Neuronal stem cell (in vitro differentiated cells): ENCODE results near the gene C1orf21.
A peak's percentile ranks its signal among the peaks of the same experiment; 100 is the strongest.

Source experiments
- DNase-seq: peaks from one replicate; pipeline ENCODE4 v3.0.0-alpha.2; 2013; ENCODE audit warnings: low spot score
- H2AFZ ChIP-seq: one replicate; pipeline ENCODE4 v1.6.1; 2013; ENCODE audit warnings: mild to moderate bottlenecking, low read length, inconsistent platforms
- H2AK5ac ChIP-seq: 2 replicates; pipeline ENCODE4 v1.6.1; 2013; ENCODE audit warnings: low read depth, mild to moderate bottlenecking, inconsistent platforms, low read length, moderate library complexity, mixed read lengths
- H2BK120ac ChIP-seq: 2 replicates; pipeline ENCODE4 v1.6.1; 2013; ENCODE audit warnings: low read depth, mild to moderate bottlenecking, inconsistent platforms, low read length, moderate library complexity, mixed read lengths
- H2BK12ac ChIP-seq: one replicate; pipeline ENCODE4 v1.6.1; 2013; ENCODE audit warnings: low read length, inconsistent platforms
- H2BK15ac ChIP-seq: 2 replicates; pipeline ENCODE4 v1.6.1; 2013; ENCODE audit warnings: mild to moderate bottlenecking, low read length, inconsistent platforms, mixed read lengths
- H2BK5ac ChIP-seq: one replicate; pipeline ENCODE4 v1.6.1; 2013; ENCODE audit warnings: inconsistent platforms, mild to moderate bottlenecking, low read length, moderate library complexity
- H3K14ac ChIP-seq: one replicate; pipeline ENCODE4 v1.6.1; 2013; ENCODE audit warnings: low read length, inconsistent platforms
- H3K18ac ChIP-seq: 2 replicates; pipeline ENCODE4 v1.6.1; 2013; ENCODE audit warnings: low read length, inconsistent platforms
- H3K23ac ChIP-seq: 2 replicates; pipeline ENCODE4 v1.6.1; 2013; ENCODE audit warnings: low read depth, mild to moderate bottlenecking, mixed read lengths, low read length, inconsistent platforms; ENCODE audit not compliant: poor library complexity
- H3K27ac ChIP-seq: replicated peaks from 3 replicates; pipeline ENCODE4 v1.5.1; 2013; ENCODE audit warnings: low read length, inconsistent platforms
- H3K27me3 ChIP-seq, 3 experiments: 2 replicates each; pipeline ENCODE4 v1.6.1; 2013; ENCODE audit warnings: low read length in 3 of 3, mild to moderate bottlenecking in 2 of 3, inconsistent platforms in 1 of 3, low read depth in 1 of 3, mixed read lengths in 1 of 3, moderate library complexity in 1 of 3; ENCODE audit not compliant: control insufficient read depth in 3 of 3, insufficient read depth in 3 of 3
- H3K36me3 ChIP-seq, 2 donors: replicated peaks in 1 of 2; 2 replicates each; pipeline ENCODE4 v1.6.1; 2013; ENCODE audit warnings: low read length in 2 of 2; ENCODE audit not compliant: control insufficient read depth in 2 of 2, insufficient read depth in 2 of 2
- H3K4ac ChIP-seq: 2 replicates; pipeline ENCODE4 v1.6.1; 2013; ENCODE audit warnings: inconsistent platforms, mild to moderate bottlenecking, low read length, moderate library complexity
- H3K4me1 ChIP-seq, 2 donors: 1 replicate in 1 of 2; 2 replicates in 1 of 2; pipeline ENCODE4 v1.6.1; 2013; ENCODE audit warnings: low read length in 2 of 2, low read depth in 1 of 2; ENCODE audit not compliant: control insufficient read depth in 2 of 2, insufficient read depth in 1 of 2
- H3K4me2 ChIP-seq: one replicate; pipeline ENCODE4 v1.6.1; 2013; ENCODE audit warnings: mild to moderate bottlenecking, low read length, inconsistent platforms; ENCODE audit not compliant: insufficient read depth, poor library complexity, severe bottlenecking
- H3K4me3 ChIP-seq, 2 donors: 2 replicates each; pipeline ENCODE4 v1.5.1; 2013; ENCODE audit warnings: low read length in 2 of 2, mild to moderate bottlenecking in 2 of 2, inconsistent platforms in 1 of 2, moderate library complexity in 1 of 2
- H3K79me1 ChIP-seq: one replicate; pipeline ENCODE4 v1.6.1; 2013; ENCODE audit warnings: low read depth, mild to moderate bottlenecking, inconsistent platforms, low read length, moderate library complexity
- H3K9ac ChIP-seq: one replicate; pipeline ENCODE4 v1.6.1; 2013; ENCODE audit warnings: mild to moderate bottlenecking, low read depth, low read length, inconsistent platforms; ENCODE audit not compliant: poor library complexity
- H3K9me3 ChIP-seq, 2 donors: replicated peaks in 1 of 2; 2 replicates each; pipeline versions ENCODE3 to v1.6.1; 2013; ENCODE audit warnings: low read length in 2 of 2, mild to moderate bottlenecking in 2 of 2, inconsistent platforms in 1 of 2, low read depth in 1 of 2, mixed read lengths in 1 of 2, moderate library complexity in 1 of 2; ENCODE audit not compliant: control insufficient read depth in 2 of 2, insufficient read depth in 1 of 2
- H4K8ac ChIP-seq: one replicate; pipeline ENCODE4 v1.6.1; 2013; ENCODE audit warnings: low read depth, mild to moderate bottlenecking, inconsistent platforms, low read length, moderate library complexity
- H4K91ac ChIP-seq: one replicate; pipeline ENCODE4 v1.6.1; 2013; ENCODE audit warnings: low read length, low read depth, mild to moderate bottlenecking, inconsistent platforms; ENCODE audit not compliant: poor library complexity
- WGBS, 2 donors: extraction: QIAGEN DNeasy Blood & Tissue Kit; methylation state at CpG; one replicate each; pipeline ENCODE4 v1.1.7; 2013; ENCODE audit warnings: missing lambda C conversion rate in 2 of 2, mixed read lengths in 1 of 2; ENCODE audit not compliant: insufficient read length in 2 of 2, insufficient replicate concordance in 1 of 2; ENCODE audit errors: extremely low coverage in 2 of 2; 5-methylcytosine and 5-hydroxymethylcytosine counted together

The C1orf21 gene

DNA sequence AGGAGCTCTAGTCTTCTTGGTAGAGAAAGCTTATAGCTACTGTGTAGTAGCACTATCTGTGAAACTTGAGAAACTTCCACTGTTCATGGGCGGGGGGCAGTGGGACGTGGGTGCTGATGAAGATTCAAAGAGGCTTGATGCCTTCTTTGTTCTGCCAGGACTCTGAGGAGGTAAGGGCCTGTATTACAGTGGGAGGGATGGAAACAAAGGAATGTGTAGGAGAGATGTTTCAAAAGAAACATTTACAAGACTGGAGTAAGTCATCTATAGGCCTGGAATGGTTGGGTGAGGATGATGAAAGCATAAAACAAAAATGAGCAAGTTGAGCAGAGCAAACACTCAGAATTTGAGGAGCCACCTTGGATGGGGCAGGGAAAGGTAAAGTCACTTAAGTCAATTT, 89.4 kb downstream of the C1orf21 start:
- no peak overlapping the region for H3K18ac ChIP-seq
- H3K14ac ChIP-seq: no peak overlapping the region
- no peak overlapping the region for H4K91ac ChIP-seq
- H3K27ac ChIP-seq: no peak overlapping the region
- no peak overlapping the region for H3K4me2 ChIP-seq
- no peak overlapping the region for H3K4me3 ChIP-seq
- H2AFZ ChIP-seq: no peak overlapping the region
- no peak overlapping the region for H4K8ac ChIP-seq
- no peak overlapping the region for H2BK12ac ChIP-seq
- H3K27me3 ChIP-seq: no peaks in the 10 kb centered on the region
- H3K79me1 ChIP-seq: peaks cover 4% of the 10 kb centered on the region
- H2BK120ac ChIP-seq: no peak overlapping the region
- H3K9me3 ChIP-seq: peaks cover 0 to 39% of the 10 kb centered on the region in 2 donors
- no peak overlapping the region for H2BK5ac ChIP-seq
- no peak overlapping the region for H2AK5ac ChIP-seq
- no peak overlapping the region for H3K9ac ChIP-seq
- H3K4me1 ChIP-seq: peaks cover 0 to 14% of the 10 kb centered on the region in 2 donors
- no peak overlapping the region for H2BK15ac ChIP-seq
- H3K4ac ChIP-seq: no peak overlapping the region
- no peak for DNase-seq
- WGBS, 2 donors: no CpG with 5 or more reads among the region's 2 CpGs
- no peak overlapping the region for H3K23ac ChIP-seq
- H3K36me3 ChIP-seq: peaks cover 7 to 27% of the 10 kb centered on the region in 2 donors

DNA sequence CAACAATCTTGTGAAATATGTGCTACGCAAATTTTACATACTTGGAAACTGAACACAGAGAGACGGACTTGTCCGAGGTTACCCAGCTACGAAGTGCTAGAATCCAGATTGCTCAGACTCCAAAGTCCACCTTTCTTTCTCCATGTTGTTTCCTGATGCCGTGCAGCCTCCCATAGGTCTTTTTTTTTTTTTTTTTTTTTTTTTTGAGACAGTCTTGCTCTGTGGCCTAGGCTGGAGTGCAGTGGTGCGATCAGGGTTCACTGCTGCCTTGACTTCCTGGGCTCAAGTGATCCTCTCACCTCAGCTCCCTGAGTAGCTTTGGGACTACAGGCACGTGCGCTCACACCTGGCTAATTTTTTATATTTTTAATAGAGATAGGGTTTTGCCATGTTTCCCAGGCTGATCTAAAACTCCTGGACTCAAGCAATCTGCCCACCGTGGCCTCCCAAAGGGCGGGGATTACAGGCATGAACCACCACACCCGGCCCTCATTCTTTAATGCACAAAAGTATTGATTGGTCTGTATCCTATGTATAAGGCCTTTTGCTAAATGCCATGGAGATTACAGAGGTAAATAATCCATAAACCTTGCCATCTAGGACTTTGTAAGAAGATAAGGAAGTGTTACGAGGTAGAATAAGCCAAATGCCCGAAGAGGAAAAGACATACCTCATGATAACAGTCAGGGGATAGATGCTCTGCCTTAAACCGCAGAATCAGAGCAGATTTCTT, 92.8 kb downstream of the C1orf21 start:
- no peak overlapping the region for H4K8ac ChIP-seq
- no peak for DNase-seq
- no peak overlapping the region for H3K4me3 ChIP-seq
- H3K9me3 ChIP-seq: peaks cover 0 to 25% of the 10 kb centered on the region in 2 donors
- H2AFZ ChIP-seq: no peak overlapping the region
- no peak overlapping the region for H3K18ac ChIP-seq
- peaks cover 9 to 27% of the 10 kb centered on the region in 2 donors for H3K36me3 ChIP-seq
- H3K4me1 ChIP-seq: peaks cover 0 to 15% of the 10 kb centered on the region in 2 donors
- no peak overlapping the region for H3K14ac ChIP-seq
- peaks cover 2% of the 10 kb centered on the region for H3K79me1 ChIP-seq
- no peak overlapping the region for H2AK5ac ChIP-seq
- no peak overlapping the region for H3K4me2 ChIP-seq
- H3K4ac ChIP-seq: no peak overlapping the region
- H3K27ac ChIP-seq: no peak overlapping the region
- no peak overlapping the region for H2BK5ac ChIP-seq
- H3K9ac ChIP-seq: no peak overlapping the region
- no peak overlapping the region for H2BK12ac ChIP-seq
- WGBS, 2 donors: no CpG with 5 or more reads among the region's 14 CpGs
- no peak overlapping the region for H4K91ac ChIP-seq
- no peak overlapping the region for H3K23ac ChIP-seq
- H2BK15ac ChIP-seq: no peak overlapping the region
- H2BK120ac ChIP-seq: no peak overlapping the region
- no peaks in the 10 kb centered on the region for H3K27me3 ChIP-seq

DNA sequence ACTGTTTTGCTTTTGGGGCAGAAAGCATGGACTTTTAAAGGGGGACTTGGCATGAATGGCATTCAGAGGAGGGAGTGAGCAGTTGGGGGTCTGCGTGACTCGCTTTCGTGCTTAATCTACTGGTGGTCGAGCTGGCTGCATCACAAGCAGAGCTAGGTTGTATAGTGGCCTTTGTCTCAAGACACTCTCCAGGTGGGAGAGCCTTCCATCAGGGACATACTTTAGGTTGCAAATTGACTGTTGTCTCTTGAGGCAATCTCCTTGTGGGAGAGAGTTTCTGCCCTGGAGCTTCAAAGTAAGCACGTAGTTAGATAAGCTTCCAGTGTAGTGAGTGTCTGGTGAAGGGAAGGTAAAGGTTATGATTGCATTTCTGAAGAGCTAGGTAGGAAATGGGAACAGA, 93.9 kb downstream of the C1orf21 start:
- peaks cover 7 to 27% of the 10 kb centered on the region in 2 donors for H3K36me3 ChIP-seq
- H3K27ac ChIP-seq: peak overlapping the region; percentile 23
- H2AFZ ChIP-seq: no peak overlapping the region
- no peak overlapping the region for H3K9ac ChIP-seq
- DNase-seq: no peak
- no peak overlapping the region for H3K4me3 ChIP-seq
- no peak overlapping the region for H4K8ac ChIP-seq
- no peak overlapping the region for H2BK12ac ChIP-seq
- no peak overlapping the region for H2BK120ac ChIP-seq
- peaks cover 0 to 13% of the 10 kb centered on the region in 2 donors for H3K4me1 ChIP-seq
- H3K14ac ChIP-seq: no peak overlapping the region
- H2AK5ac ChIP-seq: no peak overlapping the region
- H3K4me2 ChIP-seq: no peak overlapping the region
- H3K23ac ChIP-seq: no peak overlapping the region
- no peak overlapping the region for H4K91ac ChIP-seq
- no peak overlapping the region for H2BK5ac ChIP-seq
- no peaks in the 10 kb centered on the region for H3K27me3 ChIP-seq
- H3K79me1 ChIP-seq: no peaks in the 10 kb centered on the region
- no CpG with 5 or more reads among the region's 5 CpGs for WGBS, 2 donors
- H2BK15ac ChIP-seq: no peak overlapping the region
- H3K18ac ChIP-seq: no peak overlapping the region
- peaks cover 0 to 15% of the 10 kb centered on the region in 2 donors for H3K9me3 ChIP-seq
- H3K4ac ChIP-seq: no peak overlapping the region

DNA sequence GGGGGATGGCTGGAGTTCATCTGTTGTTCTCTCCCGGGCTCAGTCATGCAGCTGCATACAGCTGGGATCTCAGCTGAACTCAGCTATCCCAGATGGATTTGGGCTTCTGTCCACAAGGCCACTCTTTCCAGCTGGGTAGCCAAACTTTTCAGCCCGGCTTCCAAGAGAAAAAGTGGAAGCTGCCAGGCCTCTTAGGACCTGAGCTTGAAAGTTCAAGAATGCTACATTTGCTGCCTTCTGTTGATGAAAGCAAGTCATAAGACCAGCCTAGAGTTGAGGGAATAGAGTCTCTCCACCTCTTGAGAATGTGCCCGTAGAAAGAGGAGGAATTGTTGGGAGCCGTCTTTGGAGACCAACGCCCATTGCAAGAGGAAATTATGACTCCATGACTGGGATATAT, 95.3 kb downstream of the C1orf21 start:
- no peak overlapping the region for H4K91ac ChIP-seq
- no peaks in the 10 kb centered on the region for H3K79me1 ChIP-seq
- H2BK5ac ChIP-seq: no peak overlapping the region
- H2BK120ac ChIP-seq: no peak overlapping the region
- H3K27me3 ChIP-seq: no peaks in the 10 kb centered on the region
- no peak overlapping the region for H3K18ac ChIP-seq
- no peak overlapping the region for H2BK15ac ChIP-seq
- no peak overlapping the region for H2AFZ ChIP-seq
- H3K27ac ChIP-seq: no peak overlapping the region
- H4K8ac ChIP-seq: no peak overlapping the region
- H2BK12ac ChIP-seq: no peak overlapping the region
- DNase-seq: no peak
- H3K9ac ChIP-seq: no peak overlapping the region
- H2AK5ac ChIP-seq: no peak overlapping the region
- H3K14ac ChIP-seq: no peak overlapping the region
- H3K4me1 ChIP-seq: peaks cover 0 to 15% of the 10 kb centered on the region in 2 donors
- H3K4me3 ChIP-seq: no peak overlapping the region
- peaks cover 0 to 11% of the 10 kb centered on the region in 2 donors for H3K9me3 ChIP-seq
- peaks cover 6 to 24% of the 10 kb centered on the region in 2 donors for H3K36me3 ChIP-seq
- no CpG with 5 or more reads among the region's 5 CpGs for WGBS, 2 donors
- H3K23ac ChIP-seq: no peak overlapping the region
- no peak overlapping the region for H3K4ac ChIP-seq
- H3K4me2 ChIP-seq: no peak overlapping the region
